Left lung (tissue), 10 donors: ENCODE results near the gene ST6GALNAC3. TPM values are rescaled to one million over a fixed set of nuclear protein-coding genes. Genes with fewer than 3 reads are reported as not detected.

ENCODE experiments used
- ATAC-seq: fragments of 200-7000 bp; cut with Tn5 transposase; one replicate; pipeline ENCODE4 v1.9.1; 2020; ENCODE audit warnings: moderate library complexity
- DNase-seq, 4 donors: peaks; one replicate each; pipeline ENCODE4 v3.0.0-alpha.2; 2013 to 2020
- H3K27ac ChIP-seq, 2 donors: fragments of 200-600 bp; sonication (generic) in 1 of 2; one replicate each; pipeline versions ENCODE4 v1.5.0 to v1.8.0; 2020 to 2021
- H3K27me3 ChIP-seq, 2 donors: fragments of 200-600 bp; sonication (generic) in 1 of 2; one replicate each; pipeline versions ENCODE4 v1.5.0 to v1.8.0; 2020 to 2021
- H3K36me3 ChIP-seq, 2 donors: fragments of 200-600 bp; sonication (generic) in 1 of 2; one replicate each; pipeline versions ENCODE4 v1.5.0 to v1.8.0; 2020 to 2021
- H3K4me1 ChIP-seq, 2 donors: fragments of 200-600 bp; one replicate each; pipeline ENCODE4 v1.8.0; 2021
- H3K4me3 ChIP-seq, 2 donors: fragments of 200-600 bp; sonication (generic) in 1 of 2; one replicate each; pipeline versions ENCODE4 v1.5.0 to v1.8.0; 2020 to 2021; ENCODE audit warnings: mild to moderate bottlenecking in 1 of 2
- H3K9me3 ChIP-seq, 2 donors: fragments of 200-600 bp; sonication (generic) in 1 of 2; one replicate each; pipeline versions ENCODE4 v1.5.0 to v1.8.0; 2020 to 2021
- CTCF ChIP-seq, 2 donors: fragments of 200-600 bp; sonication (generic) in 1 of 2; IDR thresholded peaks; one replicate each; pipeline versions ENCODE4 v1.5.0 to v1.8.0; 2021; ENCODE audit warnings: antibody characterized with exemption in 2 of 2
- intact Hi-C, 2 donors: fragments of 100-400 bp; cut with DNase I; formaldehyde crosslinking; loops; one replicate each; pipeline versions ENCODE4 v1.11.2 to v1.14.2; 2022
- polyA plus RNA-seq, 6 donors: library from polyadenylated mRNA; unstranded; fragments of 120-200 nt; gene quantifications; one replicate each; pipeline ENCODE4 v1.2.1, GENCODE V29; 2013; ENCODE audit not compliant: insufficient read length in 6 of 6
- total RNA-seq, 2 donors: library from RNA; stranded (reverse); fragmentation: NEBNext Ultra II Directional; extraction: Animal tissue kit (Norgen Biotek cat#: 25700); gene quantifications; one replicate each; pipeline ENCODE4 v1.2.1, GENCODE V29; 2021
- donor health status: DM: no; HTN: yes; CAD: no.
- donor health status: DM: no; HTN: no; CAD: no.

The ST6GALNAC3 gene
- total and polyA plus RNA-seq, 8 donors: 3.4 to 37.7 (median 30.1) TPM

- no peak for ATAC-seq
- Histone ChIP-seq H3K27me3 (no peaks in the 10 kb centered on the region), H3K36me3 (no peaks in the 10 kb centered on the region), H3K27ac (no peak overlapping the region), H3K4me1 (no peaks in the 10 kb centered on the region), H3K4me3 (no peak overlapping the region), H3K9me3 (no peaks in the 10 kb centered on the region)
- TF ChIP-seq CTCF (IDR thresholded peaks at IDR 0.05): no peak
- no peak for DNase-seq
- intact Hi-C loops: no loop called here
These were observed 144.3 kb downstream of the ST6GALNAC3 start for GRCh38 chr1:76218888-76219287.

DNA sequence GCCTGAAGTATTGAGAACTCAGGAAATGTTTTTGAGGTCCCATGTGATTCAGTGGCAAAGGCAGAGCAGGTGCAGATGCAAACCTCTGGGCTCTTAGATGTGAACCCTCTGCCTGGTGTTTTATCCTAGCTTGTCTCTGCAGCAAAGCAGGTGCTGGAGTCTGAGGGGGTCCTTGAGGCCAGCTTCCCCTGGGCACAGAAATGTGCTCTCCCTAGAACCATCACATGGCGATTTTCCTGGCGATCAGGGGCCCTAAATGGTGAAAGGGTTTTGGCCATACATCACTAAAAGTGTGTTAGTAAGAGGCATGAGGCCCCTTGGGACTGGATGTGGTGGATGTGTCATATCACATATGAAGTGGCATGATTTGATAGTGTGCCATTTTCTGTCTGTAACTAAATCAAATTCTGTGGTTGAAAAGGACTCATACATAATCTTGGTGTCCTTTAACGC is 144.8 kb downstream of the ST6GALNAC3 start:
- no peak for TF ChIP-seq CTCF (IDR thresholded peaks at IDR 0.05)
- Histone ChIP-seq H3K36me3 (no peaks in the 10 kb centered on the region), H3K27me3 (no peaks in the 10 kb centered on the region), H3K27ac (no peak overlapping the region), H3K4me3 (no peak overlapping the region), H3K9me3 (no peaks in the 10 kb centered on the region), H3K4me1 (no peaks in the 10 kb centered on the region)
- no peak for ATAC-seq
- no peak for DNase-seq
- intact Hi-C loops: no loop called here

GRCh38 chr1:76224752-76225151 is 150.2 kb downstream of the ST6GALNAC3 start:
- Histone ChIP-seq H3K4me3 (no peak overlapping the region), H3K36me3 (no peaks in the 10 kb centered on the region), H3K27me3 (no peaks in the 10 kb centered on the region), H3K9me3 (no peaks in the 10 kb centered on the region), H3K27ac (no peak overlapping the region), H3K4me1 (no peaks in the 10 kb centered on the region)
- ATAC-seq (no peak), DNase-seq (no peak)
- intact Hi-C loops: no loop called here
- no peak for TF ChIP-seq CTCF (IDR thresholded peaks at IDR 0.05)

DNA sequence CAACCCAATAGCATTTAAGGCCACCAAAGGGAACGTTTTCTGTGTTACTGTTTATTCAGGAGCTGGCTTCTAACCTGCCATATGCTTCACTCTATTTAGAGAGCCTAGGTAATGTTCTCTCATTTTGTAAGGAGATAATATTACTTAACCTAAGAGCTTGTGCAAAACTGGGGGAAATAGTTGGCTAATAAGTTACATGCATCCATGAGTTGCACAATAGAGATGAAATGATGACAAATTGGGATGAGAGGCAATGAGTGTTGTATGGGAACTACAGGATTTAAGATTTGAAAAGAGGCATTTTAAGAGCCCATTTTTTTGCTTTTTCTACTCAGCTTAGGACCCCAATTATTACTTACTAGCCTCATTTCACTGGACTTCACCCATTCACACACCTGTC is 151.0 kb downstream of the ST6GALNAC3 start:
- ATAC-seq: no peak
- no peak overlapping the region for H3K27ac ChIP-seq
- no peak for TF ChIP-seq CTCF (IDR thresholded peaks at IDR 0.05)
- H3K36me3 ChIP-seq: no peaks in the 10 kb centered on the region
- no peak for DNase-seq
- intact Hi-C loops: no loop called here
- no peaks in the 10 kb centered on the region for H3K9me3 ChIP-seq
- no peaks in the 10 kb centered on the region for H3K4me1 ChIP-seq
- no peaks in the 10 kb centered on the region for H3K27me3 ChIP-seq
- H3K4me3 ChIP-seq: no peak overlapping the region

GRCh38 chr1:76227621-76228020 is 153.1 kb downstream of the ST6GALNAC3 start:
- Histone ChIP-seq H3K4me3 (no peak overlapping the region), H3K27ac (no peak overlapping the region), H3K27me3 (no peaks in the 10 kb centered on the region), H3K36me3 (no peaks in the 10 kb centered on the region), H3K4me1 (no peaks in the 10 kb centered on the region), H3K9me3 (no peaks in the 10 kb centered on the region)
- intact Hi-C loops: no loop called here
- ATAC-seq: no peak
- no peak for TF ChIP-seq CTCF (IDR thresholded peaks at IDR 0.05)
- DNase-seq: no peak
